Neural progenitor cell (in vitro differentiated cells): ENCODE measurements around the gene SKA2. TPM values are rescaled to one million over a fixed set of nuclear protein-coding genes. Genes with fewer than 3 reads are reported as not detected.

Source experiments
- DNase-seq: peaks from one replicate; pipeline ENCODE4 v3.0.0-alpha.2; 2016; ENCODE audit warnings: low spot score
- H2AFZ ChIP-seq: fragments of 200-600 bp; sonication (generic); replicated peaks from 2 replicates; pipeline ENCODE4 v1.6.1; 2016; ENCODE audit warnings: antibody characterized with exemption
- H3F3A ChIP-seq: fragments of 200-600 bp; sonication (generic); 2 replicates; pipeline ENCODE4 v1.6.1; 2016; ENCODE audit warnings: antibody characterized with exemption, low read depth
- H3K27ac ChIP-seq: fragments of 200-600 bp; sonication (generic); 2 replicates; pipeline ENCODE4 v1.5.1; 2016; ENCODE audit warnings: mild to moderate bottlenecking
- H3K27me3 ChIP-seq: fragments of 200-600 bp; sonication (generic); 2 replicates; pipeline ENCODE4 v1.6.1; 2016; ENCODE audit warnings: mild to moderate bottlenecking, moderate library complexity
- H3K36me3 ChIP-seq: fragments of 200-600 bp; sonication (generic); 2 replicates; pipeline ENCODE4 v1.5.1; 2016
- H3K4me1 ChIP-seq: fragments of 200-600 bp; sonication (generic); 2 replicates; pipeline ENCODE4 v1.6.1; 2016; ENCODE audit warnings: mixed run types
- H3K4me2 ChIP-seq: fragments of 200-600 bp; sonication (generic); 2 replicates; pipeline ENCODE4 v1.6.1; 2016
- H3K4me3 ChIP-seq: fragments of 200-600 bp; sonication (generic); 2 replicates; pipeline ENCODE4 v1.5.1; 2016
- H3K79me2 ChIP-seq: fragments of 200-600 bp; sonication (generic); 2 replicates; pipeline ENCODE4 v1.6.1; 2016; ENCODE audit warnings: low read depth
- H3K9ac ChIP-seq: fragments of 200-600 bp; sonication (generic); 2 replicates; pipeline ENCODE4 v1.6.1; 2016
- H3K9me3 ChIP-seq: fragments of 200-600 bp; sonication (generic); 2 replicates; pipeline ENCODE4 v1.5.1; 2016; ENCODE audit warnings: low read depth
- H4K20me1 ChIP-seq: fragments of 200-600 bp; sonication (generic); 2 replicates; pipeline ENCODE4 v1.6.1; 2016; ENCODE audit warnings: low read depth
- H3K27ac Mint-ChIP-seq: 3 replicates; pipeline ENCODE4 v1.8.0; 2021; ENCODE audit warnings: mixed read lengths
- H3K27me3 Mint-ChIP-seq: 2 replicates; pipeline ENCODE4 v1.8.0; 2022; ENCODE audit warnings: low read depth, mild to moderate bottlenecking, inconsistent platforms, moderate library complexity, mixed read lengths; ENCODE audit not compliant: insufficient read depth
- H3K36me3 Mint-ChIP-seq: 3 replicates; pipeline ENCODE4 v1.8.0; 2021; ENCODE audit warnings: mixed read lengths
- H3K4me1 Mint-ChIP-seq: 3 replicates; pipeline ENCODE4 v1.8.0; 2021; ENCODE audit warnings: mixed read lengths
- H3K4me3 Mint-ChIP-seq: 3 replicates; pipeline ENCODE4 v1.8.0; 2021; ENCODE audit warnings: mild to moderate bottlenecking, moderate library complexity, mixed read lengths
- H3K9me3 Mint-ChIP-seq: 3 replicates; pipeline ENCODE4 v1.8.0; 2020; ENCODE audit warnings: mixed read lengths
- EZH2 ChIP-seq: fragments of 200-600 bp; sonication (generic); IDR thresholded peaks from 2 replicates; pipeline ENCODE4 v1.6.1; 2017; ENCODE audit warnings: antibody characterized with exemption, mild to moderate bottlenecking, moderate library complexity
- EZH2phosphoT487 ChIP-seq: fragments of 200-600 bp; sonication (generic); IDR thresholded peaks from 2 replicates; pipeline ENCODE4 v1.6.1; 2017; ENCODE audit warnings: antibody characterized with exemption
- total RNA-seq: library from RNA; depleted of rRNA; stranded (reverse); fragments of >200 nt; gene quantifications from 2 replicates; pipeline ENCODE4 v1.2.3, GENCODE V29; 2015; ENCODE audit warnings: low replicate concordance
- TF ChIP-seq, protein P1 (sequence below): fragments of 200-600 bp; sonication (generic); IDR thresholded peaks from 2 replicates; pipeline ENCODE4 v1.5.1; 2017; ENCODE audit warnings: antibody characterized with exemption, mild to moderate bottlenecking

The SKA2 gene
- total RNA-seq, 1 donor from 2014 or later: 352 TPM

DNA sequence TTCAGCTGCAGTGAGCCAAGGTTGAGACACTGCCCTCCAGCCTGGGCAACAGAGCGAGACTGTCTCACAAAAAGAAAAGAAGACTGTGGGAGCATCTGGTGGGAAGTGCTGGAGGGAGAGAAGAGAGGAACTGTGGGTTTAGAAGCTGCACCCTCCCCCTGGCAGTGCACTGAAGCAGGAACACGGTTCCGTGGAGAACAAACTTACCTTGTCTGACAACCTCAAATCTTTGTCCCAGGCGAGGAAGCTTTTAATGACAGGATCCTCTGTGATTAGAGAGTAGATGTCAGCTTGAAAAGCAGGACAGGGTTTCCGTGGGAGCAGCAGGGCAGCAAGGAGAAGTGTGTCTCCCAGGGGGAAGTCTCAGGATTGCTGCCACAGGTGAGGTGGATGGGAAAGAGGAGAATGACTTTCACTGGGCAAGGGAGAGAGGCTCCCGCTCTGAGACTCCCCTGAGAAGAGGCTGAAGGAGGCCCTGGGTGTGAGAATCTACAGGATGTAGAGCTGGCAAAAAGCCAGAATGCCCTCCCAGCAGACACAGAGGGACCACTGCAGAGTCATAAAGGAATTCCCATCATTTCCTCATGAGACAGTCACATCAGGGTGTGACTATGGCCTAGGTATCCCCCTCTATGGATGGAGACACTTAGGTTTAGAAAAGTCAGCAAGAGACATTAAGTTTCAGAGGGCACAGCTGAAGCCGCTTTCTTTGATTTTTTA, 23.4 kb upstream of the SKA2 start:
- H3K36me3 ChIP-seq: no peaks in the 10 kb centered on the region
- H3K9me3 Mint-ChIP-seq: no peaks in the 10 kb centered on the region
- H3K27ac ChIP-seq: no peak overlapping the region
- no peaks in the 10 kb centered on the region for H3K4me1 Mint-ChIP-seq
- no peak overlapping the region for H3K9ac ChIP-seq
- no peaks in the 10 kb centered on the region for H4K20me1 ChIP-seq
- peaks cover 4% of the 10 kb centered on the region for H3K27me3 Mint-ChIP-seq
- no peaks in the 10 kb centered on the region for H3K27me3 ChIP-seq
- H3K79me2 ChIP-seq: peaks cover 26% of the 10 kb centered on the region
- no peaks in the 10 kb centered on the region for H3F3A ChIP-seq
- no peak overlapping the region for H2AFZ ChIP-seq
- H3K36me3 Mint-ChIP-seq: peaks cover 34% of the 10 kb centered on the region
- no peaks in the 10 kb centered on the region for H3K9me3 ChIP-seq
- no peak overlapping the region for H3K4me3 Mint-ChIP-seq
- no peak overlapping the region for H3K4me3 ChIP-seq
- TF ChIP-seq, protein P1, sequence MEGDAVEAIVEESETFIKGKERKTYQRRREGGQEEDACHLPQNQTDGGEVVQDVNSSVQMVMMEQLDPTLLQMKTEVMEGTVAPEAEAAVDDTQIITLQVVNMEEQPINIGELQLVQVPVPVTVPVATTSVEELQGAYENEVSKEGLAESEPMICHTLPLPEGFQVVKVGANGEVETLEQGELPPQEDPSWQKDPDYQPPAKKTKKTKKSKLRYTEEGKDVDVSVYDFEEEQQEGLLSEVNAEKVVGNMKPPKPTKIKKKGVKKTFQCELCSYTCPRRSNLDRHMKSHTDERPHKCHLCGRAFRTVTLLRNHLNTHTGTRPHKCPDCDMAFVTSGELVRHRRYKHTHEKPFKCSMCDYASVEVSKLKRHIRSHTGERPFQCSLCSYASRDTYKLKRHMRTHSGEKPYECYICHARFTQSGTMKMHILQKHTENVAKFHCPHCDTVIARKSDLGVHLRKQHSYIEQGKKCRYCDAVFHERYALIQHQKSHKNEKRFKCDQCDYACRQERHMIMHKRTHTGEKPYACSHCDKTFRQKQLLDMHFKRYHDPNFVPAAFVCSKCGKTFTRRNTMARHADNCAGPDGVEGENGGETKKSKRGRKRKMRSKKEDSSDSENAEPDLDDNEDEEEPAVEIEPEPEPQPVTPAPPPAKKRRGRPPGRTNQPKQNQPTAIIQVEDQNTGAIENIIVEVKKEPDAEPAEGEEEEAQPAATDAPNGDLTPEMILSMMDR: no peak
- TF ChIP-seq EZH2phosphoT487 (no peak), EZH2 (no peak)
- H3K27ac Mint-ChIP-seq: peak overlapping the region; percentile 50
- H3K4me2 ChIP-seq: no peak overlapping the region
- H3K4me1 ChIP-seq: no peaks in the 10 kb centered on the region
- DNase-seq: no peak

DNA sequence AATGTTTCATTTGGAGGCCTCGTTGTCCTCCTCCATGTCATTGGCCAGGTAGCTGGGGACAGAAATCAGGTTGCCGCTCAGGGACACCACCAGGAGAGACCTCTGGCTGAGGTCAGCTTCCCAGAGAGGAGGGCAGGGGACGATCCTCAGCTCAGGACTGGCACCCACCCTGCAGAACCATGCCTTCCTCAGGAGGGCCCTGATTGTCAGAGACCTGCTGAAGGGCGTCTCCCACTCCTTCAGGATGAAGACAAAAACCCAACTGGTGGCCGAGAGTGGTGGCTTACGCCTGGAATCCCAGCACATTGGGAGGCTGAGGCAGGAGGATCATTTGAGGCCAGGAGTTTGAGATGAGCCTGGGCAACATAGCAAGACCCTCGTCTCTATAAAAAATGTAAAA, 20.1 kb upstream of the SKA2 start:
- H3K4me1 Mint-ChIP-seq: no peaks in the 10 kb centered on the region
- H3K36me3 Mint-ChIP-seq: peaks cover 35% of the 10 kb centered on the region
- Histone ChIP-seq H3K4me1 (no peaks in the 10 kb centered on the region), H3K36me3 (peaks cover 7% of the 10 kb centered on the region), H3F3A (no peaks in the 10 kb centered on the region), H3K4me3 (no peak overlapping the region), H3K9me3 (no peaks in the 10 kb centered on the region), H2AFZ (no peak overlapping the region), H3K79me2 (peaks cover 26% of the 10 kb centered on the region), H4K20me1 (no peaks in the 10 kb centered on the region), H3K27ac (no peak overlapping the region), H3K4me2 (no peak overlapping the region), H3K9ac (no peak overlapping the region), H3K27me3 (no peaks in the 10 kb centered on the region)
- no peak for DNase-seq
- peaks cover 2% of the 10 kb centered on the region for H3K27me3 Mint-ChIP-seq
- H3K27ac Mint-ChIP-seq: no peak overlapping the region
- H3K9me3 Mint-ChIP-seq: no peaks in the 10 kb centered on the region
- TF ChIP-seq, protein P1: no peak
- TF ChIP-seq EZH2: no peak
- no peak for TF ChIP-seq EZH2phosphoT487
- no peak overlapping the region for H3K4me3 Mint-ChIP-seq

DNA sequence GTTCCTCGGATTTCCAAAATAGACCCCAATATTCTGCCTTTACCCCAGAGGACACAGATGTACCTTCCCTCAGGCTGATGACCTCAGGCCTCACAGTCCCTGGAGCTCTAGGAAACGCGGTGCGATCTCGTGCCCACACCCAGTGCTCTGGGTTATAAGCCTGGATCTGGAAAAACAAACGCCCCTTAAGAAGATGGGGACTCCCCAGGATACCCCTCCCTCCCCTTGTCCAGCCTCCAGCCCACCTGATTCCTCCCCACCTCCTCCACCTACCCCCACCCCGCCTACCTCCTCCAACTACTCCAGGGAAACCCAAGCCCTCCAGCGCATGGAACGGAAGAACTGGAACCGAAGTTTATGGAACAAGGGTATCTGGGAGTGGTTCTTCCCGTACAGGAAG, 19.7 kb upstream of the SKA2 start:
- H3K27me3 ChIP-seq: no peaks in the 10 kb centered on the region
- no peak overlapping the region for H3K9ac ChIP-seq
- H3K36me3 Mint-ChIP-seq: peaks cover 32% of the 10 kb centered on the region
- no peaks in the 10 kb centered on the region for H3K4me1 ChIP-seq
- no peak overlapping the region for H3K27ac ChIP-seq
- no peak overlapping the region for H3K4me2 ChIP-seq
- peaks cover 11% of the 10 kb centered on the region for H3K36me3 ChIP-seq
- H3K4me3 ChIP-seq: no peak overlapping the region
- no peak overlapping the region for H2AFZ ChIP-seq
- no peaks in the 10 kb centered on the region for H3K9me3 ChIP-seq
- H3K4me3 Mint-ChIP-seq: no peak overlapping the region
- peaks cover 2% of the 10 kb centered on the region for H3K27me3 Mint-ChIP-seq
- TF ChIP-seq EZH2phosphoT487: no peak
- TF ChIP-seq, protein P1: no peak
- no peak for TF ChIP-seq EZH2
- no peaks in the 10 kb centered on the region for H3F3A ChIP-seq
- peaks cover 30% of the 10 kb centered on the region for H3K79me2 ChIP-seq
- H3K27ac Mint-ChIP-seq: no peak overlapping the region
- DNase-seq: no peak
- H3K4me1 Mint-ChIP-seq: no peaks in the 10 kb centered on the region
- no peaks in the 10 kb centered on the region for H4K20me1 ChIP-seq
- no peaks in the 10 kb centered on the region for H3K9me3 Mint-ChIP-seq
